ENCODE data around the gene BFAR. TPM values are rescaled to one million over a fixed set of nuclear protein-coding genes. Genes with fewer than 3 reads are reported as not detected.

Gene BFAR, protein sequence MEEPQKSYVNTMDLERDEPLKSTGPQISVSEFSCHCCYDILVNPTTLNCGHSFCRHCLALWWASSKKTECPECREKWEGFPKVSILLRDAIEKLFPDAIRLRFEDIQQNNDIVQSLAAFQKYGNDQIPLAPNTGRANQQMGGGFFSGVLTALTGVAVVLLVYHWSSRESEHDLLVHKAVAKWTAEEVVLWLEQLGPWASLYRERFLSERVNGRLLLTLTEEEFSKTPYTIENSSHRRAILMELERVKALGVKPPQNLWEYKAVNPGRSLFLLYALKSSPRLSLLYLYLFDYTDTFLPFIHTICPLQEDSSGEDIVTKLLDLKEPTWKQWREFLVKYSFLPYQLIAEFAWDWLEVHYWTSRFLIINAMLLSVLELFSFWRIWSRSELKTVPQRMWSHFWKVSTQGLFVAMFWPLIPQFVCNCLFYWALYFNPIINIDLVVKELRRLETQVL
- total RNA-seq (2022; extraction: Qiagen RNA extraction; ENCODE audit: low read depth), result 84.8 to 102 TPM (median 88.7 TPM) in 5 replicates

DNA sequence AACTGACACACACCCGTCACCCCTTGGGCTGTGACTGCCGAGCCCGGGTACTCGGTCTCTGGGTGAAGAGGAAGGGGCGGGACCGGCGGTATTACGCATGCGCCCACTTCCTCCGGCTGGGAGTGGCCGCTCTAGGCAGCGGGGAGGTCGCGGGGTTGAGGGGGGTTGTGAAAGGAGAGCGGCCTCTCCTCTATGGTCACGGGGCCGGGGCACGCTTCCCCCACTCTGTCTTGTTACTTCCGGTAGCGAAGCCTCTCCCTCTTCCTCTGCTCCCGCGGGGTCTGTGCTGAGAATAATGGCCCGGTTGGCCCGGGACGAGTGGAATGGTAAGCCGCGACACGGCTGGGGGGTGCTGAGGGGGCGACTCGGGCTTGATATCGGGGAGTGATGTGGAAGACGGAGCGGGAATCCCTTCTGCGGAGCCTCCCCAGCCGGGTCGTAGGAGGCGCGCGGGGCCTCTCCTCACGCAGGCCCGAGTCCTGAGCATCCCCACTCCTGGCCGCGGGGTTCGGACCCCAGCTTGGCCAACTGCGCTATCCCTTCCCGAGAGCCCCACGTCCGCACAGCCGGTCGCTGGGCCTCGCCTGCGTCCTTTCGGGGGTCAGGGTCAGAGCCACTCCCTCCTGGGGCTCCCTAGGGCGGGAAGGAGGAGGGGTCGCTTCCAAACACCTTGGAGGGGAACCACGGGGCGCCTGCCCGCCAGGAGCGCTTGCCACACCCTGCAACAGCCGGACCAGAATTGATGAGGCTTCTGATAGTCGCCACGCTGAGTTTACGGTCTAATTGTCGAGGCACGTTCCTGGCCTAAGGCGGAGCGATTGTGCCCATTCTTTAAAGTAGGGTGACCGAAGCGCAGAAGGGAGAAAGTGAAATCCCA is at the start of gene BFAR:
TSS of gene BFAR (plus strand) at position 259 of the 877 bp plus-strand sequence. CDS start 11,396 bp downstream, outside the sequence.

DNA sequence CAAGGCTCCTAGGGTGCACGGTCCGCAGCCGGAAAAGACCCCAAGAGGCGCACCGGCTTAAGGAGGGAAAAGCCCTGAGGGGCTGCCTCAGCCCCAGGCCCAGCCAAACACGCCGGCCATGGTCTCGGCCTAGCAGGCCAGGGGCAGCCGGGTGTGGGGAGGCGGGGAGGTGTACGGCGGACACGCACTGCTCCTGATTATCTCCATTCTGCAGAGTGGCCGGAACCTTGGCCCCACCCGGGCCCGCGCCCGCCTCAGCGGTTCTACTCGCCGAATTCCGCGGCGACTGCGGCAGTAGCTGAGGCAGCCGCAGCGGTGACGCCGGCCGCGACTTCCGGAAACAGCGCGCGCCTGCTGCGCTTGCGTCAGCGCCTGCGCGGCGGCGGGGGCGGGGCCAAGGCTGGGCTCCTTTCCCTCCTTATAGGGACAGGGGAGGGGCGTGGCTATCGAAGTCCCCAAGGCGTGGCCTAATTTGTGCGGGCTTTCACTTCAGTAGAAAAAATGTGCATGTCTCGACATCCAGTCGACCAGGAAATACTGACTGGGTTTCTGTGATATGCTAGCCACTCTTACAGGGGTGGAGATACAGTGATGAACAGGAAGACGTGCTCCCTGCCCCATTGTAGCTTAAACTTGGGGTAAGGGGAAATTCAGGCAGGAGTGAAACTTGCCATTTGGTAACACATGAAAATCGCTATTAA is 2.7 kb upstream of the BFAR start, which contains the start of gene PARN:
TSS of gene PARN (minus strand) at position 342 of the 701 bp plus-strand sequence. CDS start at position 207, 135 bp downstream.

DNA sequence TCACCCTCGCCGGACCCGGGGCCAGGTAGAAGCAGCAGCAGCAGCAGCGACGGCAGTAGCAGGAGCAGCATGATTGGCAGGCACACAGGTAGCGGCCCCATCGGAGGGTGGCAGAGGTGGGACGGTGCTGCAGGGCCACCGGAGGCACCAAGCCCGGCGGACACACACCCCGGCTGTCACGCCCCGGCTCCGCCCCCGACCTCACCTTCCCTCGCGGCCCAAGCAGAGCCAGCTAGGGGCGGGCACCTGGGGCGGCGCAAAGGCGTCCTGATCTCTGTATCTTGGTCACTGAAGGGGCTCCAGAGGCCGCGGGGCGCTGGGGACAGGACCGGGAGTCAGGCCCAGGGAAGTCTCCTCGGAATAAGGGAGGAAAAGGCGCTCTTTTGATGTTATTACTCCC is 61.4 kb downstream of the BFAR start, which contains the start of gene PLA2G10:
TSS of gene PLA2G10 (minus strand) at position 180 of the 400 bp plus-strand sequence. CDS start at position 101, 79 bp downstream.

DNA sequence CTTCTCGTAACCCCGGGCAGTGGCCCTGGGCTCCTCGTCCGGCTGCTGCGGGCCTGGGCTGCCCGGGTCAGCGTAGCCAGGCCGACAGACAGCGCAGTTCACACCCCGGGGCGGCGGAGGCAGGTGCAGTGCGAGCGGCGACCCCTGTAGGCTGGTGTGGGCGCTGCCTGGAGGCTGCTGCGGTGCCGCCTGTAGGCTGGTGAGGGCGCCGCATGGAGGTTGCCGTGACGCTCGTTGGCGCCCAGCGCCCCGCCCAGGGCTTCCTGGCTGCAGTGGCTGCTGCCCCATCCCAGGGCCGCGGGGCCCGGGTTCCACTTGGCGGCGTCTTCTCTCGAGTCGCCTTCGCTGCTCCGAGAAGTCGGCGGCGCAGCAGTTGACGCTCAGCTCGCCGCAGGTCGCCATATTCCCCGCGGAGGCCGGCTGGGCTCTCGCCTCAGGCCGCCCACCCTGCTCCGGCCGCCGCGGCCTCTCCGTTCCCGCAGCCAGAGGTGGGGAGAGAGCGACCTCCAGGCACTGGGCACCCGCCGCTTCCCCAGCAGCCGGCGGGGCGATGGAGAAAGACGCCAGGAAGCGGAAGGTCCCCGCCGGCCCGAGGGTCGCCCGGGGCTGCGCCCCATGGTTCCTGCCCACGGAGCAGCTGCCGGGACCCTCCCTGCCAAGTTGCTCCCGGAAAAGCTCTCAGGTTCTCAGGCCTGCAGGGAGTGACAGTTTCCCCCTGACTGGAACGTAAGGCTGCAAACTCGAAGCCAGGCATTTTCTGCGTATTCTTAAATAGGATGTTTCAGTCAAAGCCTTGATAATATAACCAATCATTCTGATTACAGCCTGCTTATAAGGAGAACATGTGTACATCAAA is 70.6 kb downstream of the BFAR start, which contains the start of gene NPIPA3:
TSS of gene NPIPA3 (plus strand) at position 256 of the 856 bp plus-strand sequence. CDS start 5,533 bp downstream, outside the sequence.

Other genes starting within 250 kb of the BFAR start
- gene PARN, start 2.7 kb upstream of the BFAR start, total RNA-seq (2022; extraction: Qiagen RNA extraction; ENCODE audit: low read depth), result 35.5 to 56.2 TPM (median 39.0 TPM) in 5 replicates
- gene PLA2G10, start 61.4 kb downstream of the BFAR start, total RNA-seq (2022; extraction: Qiagen RNA extraction; ENCODE audit: low read depth), result 0.21 to 0.31 TPM in 2 of 5 replicates, not detected in the others
- 0.91 to 2.0 TPM (median 1.4 TPM) in 5 replicates for gene NPIPA3, start 70.5 kb downstream of the BFAR start, total RNA-seq (2022; extraction: Qiagen RNA extraction; ENCODE audit: low read depth)
- gene NPIPA2, start 109.6 kb downstream of the BFAR start, total RNA-seq (2022; extraction: Qiagen RNA extraction; ENCODE audit: low read depth), result 0.97 to 2.0 TPM (median 1.4 TPM) in 5 replicates
- 92.4 to 107 TPM (median 95.0 TPM) in 5 replicates for gene NOMO1, start 200.8 kb downstream of the BFAR start, total RNA-seq (2022; extraction: Qiagen RNA extraction; ENCODE audit: low read depth)

Measured in A549 treated with RU486 at 1 μM for 4 hours (cell line).